Activated CD4-positive, CD25-positive, alpha-beta regulatory T cell treated with anti-CD3 and anti-CD28 coated beads, Interleukin-2, amount 50 U/mL, for 72 hours (primary cell): ENCODE data around the gene GABARAPL2.
"Not testable (repeated sequence)": the region's sequence is repeated elsewhere in the genome, so short reads cannot be mapped to it uniquely, and the experiment has no call there.

Experiments
- DNase-seq: peaks from one replicate; pipeline ENCODE4 v3.0.0; 2021

Gene GABARAPL2, protein sequence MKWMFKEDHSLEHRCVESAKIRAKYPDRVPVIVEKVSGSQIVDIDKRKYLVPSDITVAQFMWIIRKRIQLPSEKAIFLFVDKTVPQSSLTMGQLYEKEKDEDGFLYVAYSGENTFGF

DNA sequence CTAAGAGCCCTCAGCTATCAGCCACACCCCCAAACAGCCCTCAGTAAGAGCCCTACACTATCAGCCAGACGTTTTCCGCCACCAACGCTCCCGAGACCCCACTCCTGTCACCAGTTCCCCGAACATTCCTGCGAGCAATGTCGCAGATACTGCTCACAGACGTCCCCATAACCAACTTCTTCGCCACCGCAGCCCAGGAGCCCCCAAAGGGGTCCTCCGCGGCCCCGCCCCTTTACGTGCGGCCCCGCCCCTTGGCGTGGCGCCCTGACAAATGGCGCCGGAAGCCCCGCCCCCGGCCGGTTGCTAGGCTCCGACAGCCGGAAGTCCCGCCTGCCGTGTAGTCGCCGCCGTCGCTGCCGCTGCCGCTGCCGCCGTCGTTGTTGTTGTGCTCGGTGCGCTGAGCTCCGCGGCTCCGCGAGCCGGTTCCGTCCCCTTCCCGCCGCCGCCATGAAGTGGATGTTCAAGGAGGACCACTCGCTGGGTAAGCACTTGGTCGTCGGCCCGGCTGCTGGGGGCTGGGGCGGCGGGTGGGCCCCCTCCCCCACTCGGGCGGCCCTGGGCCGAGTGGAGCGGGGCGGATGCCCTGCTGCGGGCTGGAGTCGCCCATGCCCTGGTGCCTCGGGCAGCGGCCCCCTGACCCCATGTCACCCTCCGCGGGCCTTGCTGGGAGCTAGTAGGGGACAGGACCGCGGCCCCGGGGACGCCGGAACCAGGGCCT lies at the start of gene GABARAPL2:
Gene GABARAPL2 (plus strand): TSS at position 340 of the 718 bp plus-strand sequence. CDS start 108 bp downstream, at position 448.
- DNase-seq = peak; percentile 93

DNA sequence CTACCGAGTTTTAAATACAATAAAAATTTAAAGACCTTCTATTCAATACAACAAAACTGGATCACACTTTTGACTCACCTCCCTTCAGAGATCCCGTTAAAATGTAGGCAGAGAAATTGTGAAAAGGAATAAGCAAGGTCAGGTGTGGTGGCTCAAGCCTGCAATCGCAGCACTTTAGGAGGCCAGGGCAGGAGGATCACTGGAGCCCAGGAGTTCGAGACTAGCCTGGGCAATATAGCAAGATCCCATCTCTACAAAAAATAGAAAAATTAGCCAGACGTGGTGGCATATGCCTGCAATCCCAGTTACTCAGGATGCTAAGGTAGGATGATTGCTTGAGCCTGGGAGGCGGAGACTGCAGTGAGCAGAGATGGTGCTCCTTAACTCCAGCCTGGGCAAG lies 47.0 kb upstream of the GABARAPL2 start:
- no peak for DNase-seq

DNA sequence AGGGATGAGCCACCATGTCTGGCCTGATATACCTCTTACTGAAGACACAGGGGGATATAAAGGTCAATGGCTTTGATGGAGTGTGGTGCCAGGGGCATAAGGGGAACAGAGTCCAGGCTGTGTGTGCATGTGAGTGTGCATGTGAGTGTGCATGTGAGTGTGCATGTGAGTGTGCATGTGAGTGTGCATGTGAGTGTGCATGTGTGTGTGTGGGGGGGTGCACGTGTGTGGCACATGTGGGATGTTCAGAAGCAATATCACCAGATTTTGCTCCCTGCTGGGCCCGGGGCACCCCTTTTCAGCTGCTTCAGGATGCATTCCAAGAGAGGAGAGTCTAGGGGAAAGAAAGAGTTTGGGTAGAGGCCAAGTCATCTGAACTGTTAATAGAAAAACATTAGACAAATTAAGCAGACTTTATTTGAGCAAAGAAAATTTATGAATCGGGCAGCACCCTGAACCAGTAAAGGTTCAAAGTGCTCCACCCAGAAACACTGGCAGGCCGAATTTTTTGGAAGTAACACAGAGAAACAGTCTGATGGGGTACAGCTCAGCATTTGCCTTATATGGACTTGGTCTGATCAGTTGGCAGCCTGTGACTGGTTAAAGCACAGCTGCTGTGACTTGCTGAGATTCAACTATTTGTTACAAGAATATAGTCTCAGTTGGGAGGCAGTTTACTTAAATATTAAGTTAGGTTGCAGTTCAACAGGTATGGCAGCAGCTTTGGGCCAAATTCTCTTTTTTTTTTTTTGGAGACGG lies 40.0 kb upstream of the GABARAPL2 start:
- DNase-seq = no peak

DNA sequence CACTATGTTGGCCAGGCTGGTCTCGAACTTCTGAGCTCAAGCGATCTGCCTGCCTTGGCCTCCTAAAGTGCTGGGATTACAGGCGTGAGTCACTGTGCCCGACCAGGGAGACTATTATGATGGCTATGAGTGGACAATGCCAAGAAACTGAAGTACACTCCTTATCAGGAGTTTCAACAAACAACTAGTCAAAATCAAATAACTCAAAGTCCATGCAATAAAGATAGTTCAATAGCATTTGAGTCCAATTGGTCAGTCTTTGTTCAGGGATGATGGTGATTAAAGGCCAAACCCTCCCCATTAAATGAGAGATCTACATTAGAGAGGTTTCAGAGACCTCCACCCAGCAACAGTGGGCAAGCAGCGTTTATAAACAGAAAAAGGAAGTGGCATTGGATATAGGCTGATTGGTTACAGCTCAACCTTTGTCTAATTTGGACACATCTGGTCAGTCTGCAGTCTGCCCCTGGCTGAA lies 38.3 kb upstream of the GABARAPL2 start:
- no peak for DNase-seq

DNA sequence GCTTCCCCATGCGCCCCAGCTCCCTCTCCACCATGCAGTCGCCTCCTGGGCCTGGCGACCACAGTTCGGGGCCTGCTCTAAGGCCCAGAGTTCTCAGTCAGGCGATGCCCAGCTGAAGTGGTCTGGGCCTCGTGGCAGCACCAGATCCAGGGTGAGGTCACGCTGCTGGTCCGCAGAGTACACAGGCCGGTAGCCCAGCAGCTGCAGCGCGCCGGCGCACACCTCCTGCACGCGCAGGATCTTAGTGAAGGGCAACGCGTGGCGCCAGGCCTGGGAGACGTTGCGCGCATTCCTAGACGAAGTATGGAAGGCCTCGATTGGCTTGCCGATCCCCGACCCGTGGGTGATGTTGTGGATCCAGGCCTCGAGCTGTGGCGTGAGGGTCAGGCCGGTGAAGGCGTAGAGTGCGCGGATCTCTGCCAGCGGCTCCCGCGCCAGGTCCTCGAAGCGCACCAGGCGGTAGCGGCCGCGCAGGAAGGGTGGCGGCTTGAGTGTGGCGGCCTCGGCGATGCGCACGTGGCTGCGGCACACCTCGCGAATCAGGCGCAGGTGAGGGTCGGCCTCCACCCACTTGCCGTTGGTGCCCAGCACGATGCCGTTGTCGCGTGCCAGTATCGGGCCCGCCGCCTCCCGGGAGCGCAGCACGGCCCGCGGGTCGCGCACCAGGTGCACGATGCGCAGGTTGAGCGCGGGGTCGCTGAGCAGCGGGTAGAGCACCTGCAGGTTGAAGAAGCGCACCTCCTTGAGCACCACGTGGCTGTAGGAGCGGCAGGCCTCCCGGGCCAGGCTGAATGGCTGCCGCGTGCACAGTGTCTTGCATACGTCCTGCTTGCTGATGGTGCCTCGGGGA lies 36.9 kb upstream of the GABARAPL2 start:
- no peak for DNase-seq

DNA sequence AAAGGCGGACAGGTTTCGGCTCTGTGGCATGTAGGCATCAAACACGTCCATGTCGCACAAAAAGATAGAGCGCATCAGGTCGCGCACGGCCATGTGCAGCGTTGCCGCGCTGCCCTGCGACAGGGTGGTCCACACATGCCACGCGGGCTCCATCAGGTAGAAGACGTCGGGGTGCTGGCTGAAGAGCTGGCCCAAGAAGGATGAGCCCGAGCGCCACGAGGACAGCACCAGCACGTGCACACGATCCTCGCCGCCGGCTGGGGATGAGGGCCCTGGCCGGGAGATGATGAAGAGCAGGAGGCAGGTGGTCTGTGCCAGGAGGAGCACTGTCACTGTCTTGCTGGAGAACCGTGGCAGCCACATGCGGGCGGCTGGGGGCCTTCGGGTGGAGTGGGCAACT lies 36.2 kb upstream of the GABARAPL2 start:
- no peak for DNase-seq

DNA sequence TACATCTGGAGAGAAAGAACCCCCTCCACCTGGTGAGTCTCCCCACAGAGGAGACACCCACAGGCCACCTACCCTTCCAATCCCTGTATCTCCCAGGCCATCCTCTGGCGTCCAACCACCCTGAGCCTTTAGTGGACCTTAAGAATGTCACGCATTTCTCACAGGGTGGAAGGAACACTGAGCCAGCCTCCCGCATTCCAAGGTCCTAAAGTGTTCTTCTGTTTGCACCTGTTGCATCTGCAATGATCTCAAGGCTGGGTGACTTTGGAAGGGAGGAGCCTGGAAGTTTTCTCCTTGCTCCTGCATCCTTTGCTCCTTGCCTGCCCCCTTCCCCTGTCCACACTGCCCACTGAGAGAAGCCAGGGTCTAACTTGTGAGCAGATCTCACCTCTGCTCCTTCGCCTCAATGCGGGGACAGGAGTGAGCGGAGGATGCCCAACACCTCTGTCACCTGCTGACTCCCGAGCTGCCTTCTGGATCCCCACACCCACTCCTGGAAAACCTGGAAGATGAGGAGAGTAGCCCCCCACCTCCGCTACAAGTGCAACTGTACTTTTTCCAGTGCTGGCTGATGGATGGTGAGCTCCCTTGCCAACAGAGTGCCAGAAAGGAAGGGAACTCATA lies 33.9 kb upstream of the GABARAPL2 start:
- no peak for DNase-seq

DNA sequence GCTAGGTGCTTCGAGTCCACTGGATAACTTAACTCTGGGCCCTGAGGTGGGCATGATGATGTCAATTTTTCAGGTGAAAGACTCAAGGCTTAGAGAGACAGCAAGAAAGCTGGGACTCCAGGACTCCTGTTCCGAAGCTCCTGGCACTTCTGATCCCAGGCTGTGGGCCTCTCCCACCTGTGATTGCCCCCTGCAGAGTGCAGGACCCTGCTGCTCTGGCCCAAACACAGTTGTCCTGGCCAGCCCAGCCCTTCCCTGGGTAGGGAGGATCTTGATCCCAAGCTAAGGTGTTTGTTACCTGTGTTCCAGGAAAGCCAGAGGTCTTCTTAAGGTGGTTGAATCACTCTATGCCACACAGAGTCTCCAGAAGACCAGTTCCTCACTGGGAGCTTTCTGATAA lies 33.4 kb upstream of the GABARAPL2 start:
- DNase-seq = no peak

DNA sequence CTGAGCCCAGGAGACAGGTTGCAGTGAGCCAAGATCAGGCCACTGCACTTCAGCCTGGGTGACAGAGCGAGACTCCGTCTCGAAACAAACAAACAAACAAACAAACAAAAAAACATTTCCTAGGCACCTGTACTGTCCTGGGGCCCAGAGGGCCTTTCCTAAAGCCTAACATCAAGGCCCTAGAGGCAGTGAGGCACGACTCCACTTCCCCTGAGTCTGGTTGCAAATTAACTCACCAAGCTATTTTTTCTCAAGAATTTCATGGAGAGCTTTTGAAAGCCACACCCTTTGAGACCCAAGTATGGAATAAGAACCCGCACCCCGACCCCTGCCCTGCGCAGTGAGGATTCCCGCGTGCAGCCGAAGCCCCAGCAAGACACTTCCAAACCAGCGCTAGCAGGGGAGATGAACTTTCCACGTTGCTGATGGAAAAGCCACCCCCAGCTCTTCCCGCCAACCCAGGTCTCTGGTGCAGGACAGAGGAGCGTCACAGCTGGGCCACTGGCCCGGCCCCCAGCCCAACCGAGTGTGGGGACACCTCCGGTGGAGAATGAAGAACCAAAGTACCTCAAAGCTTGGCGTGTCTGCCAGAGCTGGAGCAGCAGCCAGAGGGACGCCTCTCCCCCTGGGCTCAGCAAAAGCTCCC lies 31.5 kb upstream of the GABARAPL2 start:
- DNase-seq = no peak

DNA sequence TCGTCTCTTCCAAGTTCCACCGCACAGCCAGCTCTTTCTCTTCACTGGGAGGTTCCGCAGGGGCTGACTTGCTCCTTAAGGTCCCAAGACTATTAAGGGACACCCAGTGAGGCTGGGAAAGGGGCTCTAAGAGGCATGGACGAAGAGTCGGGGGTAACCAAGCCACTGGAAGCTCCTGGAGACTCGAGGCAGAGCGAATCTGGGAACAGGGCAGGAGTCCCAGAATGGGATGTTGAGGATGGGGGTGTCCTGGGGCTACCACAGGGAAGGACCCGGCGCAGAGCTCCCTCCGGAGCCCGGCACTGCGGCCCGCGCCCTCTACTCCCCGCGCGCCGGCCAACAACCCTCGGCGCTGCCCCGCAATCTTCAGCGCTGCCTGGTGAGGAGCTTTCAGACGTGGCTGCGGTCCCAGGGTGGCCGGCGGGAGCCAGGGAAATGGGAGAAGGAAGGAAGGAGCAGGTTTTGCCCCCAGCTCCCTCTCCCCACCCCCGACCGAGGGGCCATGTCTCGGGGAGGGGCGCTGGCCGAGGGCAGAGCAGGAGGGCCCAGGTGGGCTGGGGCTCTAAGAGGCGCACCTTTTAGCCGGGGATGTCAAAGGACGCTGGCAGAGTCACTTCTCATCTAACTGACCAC lies 30.9 kb upstream of the GABARAPL2 start:
- no peak for DNase-seq

DNA sequence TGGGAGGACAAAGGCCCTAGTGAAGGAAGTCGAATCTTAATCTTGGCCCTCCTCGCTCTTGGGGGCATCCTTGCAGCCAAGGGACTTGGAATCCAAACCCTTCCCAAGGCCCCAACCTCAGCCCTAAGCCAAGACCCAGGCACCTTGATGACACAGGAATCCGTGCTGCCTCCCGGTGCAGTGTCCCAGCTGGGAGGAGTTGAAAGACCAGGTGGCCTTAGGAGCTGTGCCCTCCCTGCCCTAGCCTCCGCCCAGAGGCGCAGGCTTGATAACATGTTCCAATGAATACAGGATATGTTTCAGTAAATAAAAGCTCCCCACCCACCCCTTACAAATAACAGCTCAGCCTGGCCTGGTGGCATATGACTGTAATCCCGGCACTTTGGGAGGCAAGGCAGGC lies 30.3 kb upstream of the GABARAPL2 start, which contains the start of gene CHST5:
Gene CHST5 (minus strand): TSS at position 208 of the 400 bp plus-strand sequence. CDS start 5,724 bp downstream, outside the sequence.
- DNase-seq = no peak

DNA sequence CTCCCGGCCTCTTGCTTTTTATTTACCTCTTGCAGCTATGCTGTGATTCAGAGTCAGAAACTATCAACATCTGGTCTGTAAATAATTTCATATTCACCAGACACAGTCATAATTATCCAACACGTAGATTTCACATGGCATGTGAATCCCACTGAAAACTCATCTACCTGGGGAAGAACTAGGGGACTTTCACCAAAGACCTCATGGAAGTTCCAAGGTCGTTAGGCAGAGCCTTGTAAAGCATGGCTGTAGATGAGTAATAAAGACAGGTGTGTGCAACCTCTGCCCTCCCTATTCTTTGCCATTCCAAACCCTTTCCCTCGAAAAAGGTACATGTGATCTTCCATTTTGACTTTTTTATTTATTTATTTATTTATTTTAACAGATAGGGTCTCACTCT lies 28.4 kb upstream of the GABARAPL2 start:
- DNase-seq = no peak

DNA sequence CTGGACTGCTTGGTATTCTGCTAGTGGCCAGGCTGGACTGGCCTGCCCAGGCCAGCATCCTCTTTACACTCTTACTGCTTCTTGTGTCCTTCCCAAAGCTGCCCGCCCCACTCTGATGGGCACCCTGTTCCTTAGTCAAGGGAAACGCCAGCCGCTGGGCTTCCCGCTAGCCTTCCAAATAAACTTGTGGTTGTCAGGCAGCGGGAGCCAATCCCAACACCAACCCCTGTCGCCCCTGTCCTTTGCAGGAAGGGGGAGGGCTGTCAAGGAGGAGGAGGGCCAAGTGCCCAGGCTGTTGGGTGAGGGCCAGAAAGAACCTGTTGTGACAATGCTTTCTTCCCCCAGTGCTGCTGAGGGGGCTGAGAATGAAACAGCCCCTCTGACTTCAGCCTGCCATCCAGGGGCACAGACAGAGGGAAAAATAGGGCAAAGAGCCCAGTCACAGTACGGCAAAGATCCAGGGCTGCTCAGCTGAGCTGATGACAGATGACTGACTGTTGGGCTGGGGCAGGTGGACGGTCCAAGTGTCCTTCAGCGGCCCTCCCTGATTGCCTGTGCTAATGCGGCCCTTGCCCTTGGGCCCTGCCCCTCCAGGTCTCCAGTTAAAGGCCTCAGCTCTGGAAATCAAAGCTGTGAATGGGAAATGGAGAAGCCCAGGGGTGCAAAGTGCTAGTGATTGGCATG lies 27.2 kb upstream of the GABARAPL2 start:
- DNase-seq = not testable (repeated sequence)

DNA sequence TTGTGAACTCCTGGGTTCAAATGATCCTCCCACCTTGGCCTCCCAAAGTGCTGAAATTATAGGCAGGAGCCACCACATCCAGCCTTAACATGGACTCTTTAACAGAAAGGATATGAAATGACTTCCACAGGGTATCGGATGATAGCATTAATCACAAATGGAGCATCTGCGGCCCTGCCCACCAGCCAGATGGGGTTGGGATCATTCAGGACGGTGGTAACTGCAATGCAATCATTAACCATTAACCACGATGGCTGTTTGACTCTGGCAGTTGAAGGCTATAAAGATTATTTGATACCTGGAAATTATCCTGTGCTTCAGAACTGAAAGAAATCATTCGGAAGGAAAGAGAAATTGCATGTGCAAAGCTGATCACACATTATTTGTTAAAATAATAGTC lies 24.9 kb upstream of the GABARAPL2 start:
- DNase-seq = no peak

DNA sequence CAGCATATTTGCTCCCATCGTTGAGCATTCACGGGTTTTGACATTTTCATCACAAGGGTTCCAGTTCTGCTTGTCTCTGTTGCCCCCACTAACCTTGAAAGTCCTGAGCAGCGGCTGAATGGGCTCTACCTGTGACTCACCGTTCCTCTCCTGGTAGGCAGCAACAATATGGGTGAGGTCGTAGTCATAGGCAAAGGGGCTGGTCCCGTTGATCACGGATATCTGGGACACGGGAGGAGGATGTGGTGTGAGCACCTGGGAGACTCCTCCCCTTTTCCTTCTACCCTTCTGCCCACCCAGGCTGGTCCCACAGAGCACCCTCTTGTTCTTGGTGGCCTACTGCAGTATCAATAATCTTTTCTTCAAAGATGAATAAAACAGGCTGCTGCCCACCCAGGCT lies 23.7 kb upstream of the GABARAPL2 start:
- DNase-seq = not testable (repeated sequence)

DNA sequence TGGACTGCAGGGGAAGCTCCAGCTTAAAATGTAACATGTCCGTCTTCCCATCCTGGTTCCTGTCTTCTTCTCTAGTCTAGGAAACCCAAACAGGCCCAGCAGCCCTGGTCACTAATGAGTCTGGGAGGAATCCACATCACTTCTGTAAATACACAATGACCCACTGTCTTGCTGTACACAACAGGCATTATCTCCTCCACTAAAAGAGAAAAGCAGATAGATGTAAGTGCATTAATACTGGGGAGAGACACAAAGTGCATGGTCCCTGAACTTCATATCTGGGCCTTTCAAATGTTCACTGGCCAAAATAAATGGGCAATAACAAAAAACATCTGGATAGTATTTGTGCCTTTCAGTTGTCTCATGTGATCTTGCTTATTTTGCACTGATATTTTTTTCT lies 20.3 kb upstream of the GABARAPL2 start:
- not testable (repeated sequence) for DNase-seq

DNA sequence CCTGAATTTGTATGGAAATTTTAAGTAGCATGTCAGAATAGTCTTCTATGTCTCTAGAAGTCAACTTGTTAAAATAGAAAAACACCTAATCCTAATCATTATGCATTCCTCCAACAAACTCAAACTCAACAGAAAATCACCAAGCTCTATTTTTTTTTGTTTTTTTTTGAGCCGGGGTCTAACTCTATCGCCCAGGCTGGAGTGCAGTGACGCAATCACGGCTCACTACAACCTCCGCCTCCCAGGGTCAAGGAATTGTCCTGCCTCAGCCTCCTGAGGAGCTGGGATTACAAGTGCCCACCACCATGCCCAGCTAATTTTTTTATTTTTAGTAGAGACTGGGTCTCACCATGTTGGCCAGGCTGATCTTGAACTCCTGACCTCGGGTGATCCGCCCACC lies 19.9 kb upstream of the GABARAPL2 start:
- no peak for DNase-seq

DNA sequence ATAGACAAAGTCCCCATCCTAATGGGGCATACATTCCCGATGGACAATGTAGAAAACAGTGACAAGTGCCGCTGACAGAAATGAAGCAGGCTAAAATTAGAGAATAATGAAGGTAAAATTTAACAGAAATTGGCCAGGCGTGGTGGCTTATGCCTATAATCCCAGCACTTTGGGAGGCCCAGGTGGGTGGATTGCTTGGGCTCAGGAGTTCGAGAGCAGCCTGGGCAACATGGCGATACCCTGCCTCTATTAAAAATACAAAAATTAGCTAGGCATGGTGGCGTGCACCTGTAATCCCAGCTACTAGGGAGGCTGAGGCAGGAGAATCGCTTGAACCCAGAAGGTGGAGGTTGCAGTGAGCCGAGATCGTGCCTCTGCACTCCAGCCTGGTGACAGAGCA lies 17.7 kb upstream of the GABARAPL2 start:
- DNase-seq = not testable (repeated sequence)

DNA sequence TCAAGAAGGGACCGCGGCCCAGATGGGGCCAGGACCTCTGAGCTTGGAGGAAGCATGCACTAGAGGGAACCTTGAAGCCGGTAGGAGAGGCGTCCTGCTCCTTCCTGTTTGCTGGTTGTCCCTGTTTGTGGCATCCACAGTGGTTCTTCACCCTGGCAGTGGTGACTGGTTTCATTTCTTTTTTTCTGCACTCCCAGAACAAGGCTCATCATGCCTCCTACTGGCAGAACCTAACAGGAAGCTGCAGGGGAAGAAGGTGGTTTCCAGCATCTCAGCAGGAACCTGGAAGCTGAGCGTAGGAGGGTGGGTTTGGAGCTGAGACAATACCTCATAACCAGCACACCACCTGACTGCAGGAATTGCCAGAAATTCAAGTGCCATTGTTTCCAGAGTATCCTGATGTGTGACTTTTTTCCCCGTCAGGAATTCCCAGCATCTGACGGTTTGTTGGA lies 15.9 kb upstream of the GABARAPL2 start:
- DNase-seq = no peak

DNA sequence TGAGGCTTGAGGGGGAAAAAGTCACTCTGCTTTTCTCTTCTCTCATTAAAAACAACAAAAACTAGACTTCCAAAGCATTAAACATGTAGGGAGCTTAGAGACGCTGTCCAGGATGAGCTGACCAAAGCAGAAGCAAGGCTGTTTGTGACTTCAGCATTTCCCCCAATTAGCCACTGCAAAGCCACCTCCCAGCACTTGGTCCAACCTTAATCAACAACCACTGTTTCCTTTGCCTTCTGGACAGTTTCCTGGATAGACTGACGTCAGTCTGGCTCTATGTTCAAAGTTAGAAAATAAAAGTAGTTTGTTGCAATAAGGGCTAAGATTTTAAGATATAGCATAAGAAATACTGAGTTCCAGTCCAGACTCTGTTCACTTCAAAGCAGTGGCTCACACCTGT lies 13.2 kb upstream of the GABARAPL2 start:
- no peak for DNase-seq
